BE2C (cell line): ENCODE data around the gene HIVEP3.

Experiments
- DNase-seq: peaks from one replicate; pipeline ENCODE4 v3.0.0-alpha.2; 2020
- H3K27me3 ChIP-seq: fragments of 250-450 bp; sonication (Bioruptor Pico); 2 replicates; pipeline ENCODE4 v1.5.1; 2020; ENCODE audit warnings: mild to moderate bottlenecking
- H3K36me3 ChIP-seq: fragments of 250-450 bp; sonication (Bioruptor Pico); 2 replicates; pipeline ENCODE4 v1.5.1; 2020; ENCODE audit warnings: mild to moderate bottlenecking
- H3K4me1 ChIP-seq: fragments of 250-450 bp; sonication (Bioruptor Pico); 2 replicates; pipeline ENCODE4 v1.5.1; 2020
- H3K4me3 ChIP-seq: 2 replicates; pipeline ENCODE4 v1.5.1; 2011; ENCODE audit warnings: low read depth, low read length
- H3K9me3 ChIP-seq: fragments of 250-450 bp; sonication (Bioruptor Pico); 2 replicates; pipeline ENCODE4 v1.5.1; 2020
- CTCF ChIP-seq: IDR thresholded peaks from 2 replicates; pipeline ENCODE4 v1.5.1; 2012; ENCODE audit warnings: mild to moderate bottlenecking, low read depth, low read length

HIVEP3 gene

GRCh38 chr1:41780322-41780721, 138.4 kb downstream of the HIVEP3 start:
- no peaks in the 10 kb centered on the region for H3K4me1 ChIP-seq
- H3K9me3 ChIP-seq, result no peaks in the 10 kb centered on the region
- TF ChIP-seq CTCF, result no peak
- no peak for DNase-seq
- H3K36me3 ChIP-seq, result no peaks in the 10 kb centered on the region
- no peaks in the 10 kb centered on the region for H3K27me3 ChIP-seq
- H3K4me3 ChIP-seq, result no peak overlapping the region

GRCh38 chr1:41779360-41779759, 139.4 kb downstream of the HIVEP3 start:
- DNase-seq, result no peak
- no peaks in the 10 kb centered on the region for H3K36me3 ChIP-seq
- H3K4me3 ChIP-seq, result no peak overlapping the region
- H3K9me3 ChIP-seq, result no peaks in the 10 kb centered on the region
- TF ChIP-seq CTCF, result no peak
- no peaks in the 10 kb centered on the region for H3K4me1 ChIP-seq
- H3K27me3 ChIP-seq, result no peaks in the 10 kb centered on the region

GRCh38 chr1:41777695-41778094, 141.0 kb downstream of the HIVEP3 start:
- no peak overlapping the region for H3K4me3 ChIP-seq
- no peak for TF ChIP-seq CTCF
- no peak for DNase-seq

GRCh38 chr1:41776891-41777441, 141.8 kb downstream of the HIVEP3 start:
- no peaks in the 10 kb centered on the region for H3K27me3 ChIP-seq
- no peak overlapping the region for H3K4me3 ChIP-seq
- DNase-seq, result no peak
- no peaks in the 10 kb centered on the region for H3K36me3 ChIP-seq
- H3K9me3 ChIP-seq, result no peaks in the 10 kb centered on the region
- no peaks in the 10 kb centered on the region for H3K4me1 ChIP-seq
- TF ChIP-seq CTCF, result no peak

More at GRCh38 chr1:41777695-41778094, 141.0 kb downstream of the HIVEP3 start:
- Histone ChIP-seq H3K4me1 (no peaks in the 10 kb centered on the region), H3K9me3 (no peaks in the 10 kb centered on the region), H3K36me3 (no peaks in the 10 kb centered on the region), H3K27me3 (no peaks in the 10 kb centered on the region)

GRCh38 chr1:41775956-41776585, 142.7 kb downstream of the HIVEP3 start:
- no peak for TF ChIP-seq CTCF
- Histone ChIP-seq H3K36me3 (no peaks in the 10 kb centered on the region), H3K4me3 (no peak overlapping the region), H3K27me3 (no peaks in the 10 kb centered on the region), H3K9me3 (no peaks in the 10 kb centered on the region), H3K4me1 (no peaks in the 10 kb centered on the region)
- DNase-seq, result no peak

GRCh38 chr1:41774471-41774990, 144.2 kb downstream of the HIVEP3 start:
- Histone ChIP-seq H3K9me3 (no peaks in the 10 kb centered on the region), H3K27me3 (no peaks in the 10 kb centered on the region), H3K4me1 (no peaks in the 10 kb centered on the region), H3K4me3 (no peak overlapping the region), H3K36me3 (no peaks in the 10 kb centered on the region)
- no peak for TF ChIP-seq CTCF
- no peak for DNase-seq
